Spleen (tissue), 7 donors: ENCODE measurements around the gene SLC26A11.

ENCODE experiments used
- POLR2A ChIP-seq, 3 donors: fragments of 450-650 bp; IDR thresholded peaks; one replicate each; pipeline ENCODE4 v1.5.1; 2017; ENCODE audit warnings: antibody characterized with exemption in 3 of 3, mild to moderate bottlenecking in 1 of 3
- POLR2AphosphoS5 ChIP-seq, 3 donors: sonication (generic); formaldehyde crosslinking; IDR thresholded peaks; one replicate each; pipeline ENCODE4 v1.5.1; 2017; ENCODE audit warnings: antibody characterized with exemption in 3 of 3
- TF ChIP-seq, protein P1 (sequence below), 11 experiments: fragments of 200-600 bp in 7 of 11; fragments of 450-650 bp in 4 of 11; sonication (generic) in 4 of 11; IDR thresholded peaks in 8 of 11; conservative IDR thresholded peaks in 3 of 11; 1 replicate in 7 of 11; 2 replicates in 4 of 11; pipeline versions ENCODE4 v1.4.0 to v1.8.0; 2016 to 2021; ENCODE audit warnings: antibody characterized with exemption in 11 of 11, inconsistent platforms in 4 of 11, mild to moderate bottlenecking in 1 of 11
- donor health status: DM: no; HTN: no; CAD: no; lungs with moderate emphysema.
- donor health status: DM: no; HTN: no; CAD: no.
- donor health status: DM: no; HTN: no; CAD: no.

DNA sequence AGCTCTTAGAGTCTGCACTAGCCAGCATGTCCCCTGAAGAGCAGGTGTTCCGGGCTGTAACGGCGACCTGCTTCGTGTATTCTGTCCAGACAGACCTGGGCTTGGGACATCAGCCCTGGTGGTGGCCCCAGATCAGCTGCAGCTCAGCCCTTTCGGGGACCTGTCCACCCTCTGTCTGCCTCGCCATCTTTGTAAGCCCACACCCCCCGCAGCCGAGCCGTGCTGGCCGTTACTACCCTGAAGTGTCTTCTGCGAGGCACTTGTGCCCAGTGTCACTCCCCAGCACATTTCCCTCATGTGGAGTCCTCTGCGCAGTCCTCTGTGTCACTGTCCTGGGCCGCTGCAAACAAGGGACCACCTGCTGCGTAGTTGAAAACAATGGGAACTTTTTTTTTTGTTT is 40.0 kb upstream of the SLC26A11 start:
- TF ChIP-seq, protein P1, sequence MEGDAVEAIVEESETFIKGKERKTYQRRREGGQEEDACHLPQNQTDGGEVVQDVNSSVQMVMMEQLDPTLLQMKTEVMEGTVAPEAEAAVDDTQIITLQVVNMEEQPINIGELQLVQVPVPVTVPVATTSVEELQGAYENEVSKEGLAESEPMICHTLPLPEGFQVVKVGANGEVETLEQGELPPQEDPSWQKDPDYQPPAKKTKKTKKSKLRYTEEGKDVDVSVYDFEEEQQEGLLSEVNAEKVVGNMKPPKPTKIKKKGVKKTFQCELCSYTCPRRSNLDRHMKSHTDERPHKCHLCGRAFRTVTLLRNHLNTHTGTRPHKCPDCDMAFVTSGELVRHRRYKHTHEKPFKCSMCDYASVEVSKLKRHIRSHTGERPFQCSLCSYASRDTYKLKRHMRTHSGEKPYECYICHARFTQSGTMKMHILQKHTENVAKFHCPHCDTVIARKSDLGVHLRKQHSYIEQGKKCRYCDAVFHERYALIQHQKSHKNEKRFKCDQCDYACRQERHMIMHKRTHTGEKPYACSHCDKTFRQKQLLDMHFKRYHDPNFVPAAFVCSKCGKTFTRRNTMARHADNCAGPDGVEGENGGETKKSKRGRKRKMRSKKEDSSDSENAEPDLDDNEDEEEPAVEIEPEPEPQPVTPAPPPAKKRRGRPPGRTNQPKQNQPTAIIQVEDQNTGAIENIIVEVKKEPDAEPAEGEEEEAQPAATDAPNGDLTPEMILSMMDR (IDR thresholded peaks at IDR 0.05 in 8 of 11, conservative IDR thresholded peaks at IDR 0.05 in 3 of 11): no peak
- TF ChIP-seq POLR2A (IDR thresholded peaks at IDR 0.05): no peak
- TF ChIP-seq POLR2AphosphoS5 (IDR thresholded peaks at IDR 0.05): no peak
